Cerebellar cortex (tissue), 1 donor: ENCODE measurements around the gene MYO6.

Source experiments
- DNase-seq: peaks from one replicate; pipeline ENCODE4 v3.0.0-alpha.2; 2015; ENCODE audit warnings: low spot score

The MYO6 gene

DNA sequence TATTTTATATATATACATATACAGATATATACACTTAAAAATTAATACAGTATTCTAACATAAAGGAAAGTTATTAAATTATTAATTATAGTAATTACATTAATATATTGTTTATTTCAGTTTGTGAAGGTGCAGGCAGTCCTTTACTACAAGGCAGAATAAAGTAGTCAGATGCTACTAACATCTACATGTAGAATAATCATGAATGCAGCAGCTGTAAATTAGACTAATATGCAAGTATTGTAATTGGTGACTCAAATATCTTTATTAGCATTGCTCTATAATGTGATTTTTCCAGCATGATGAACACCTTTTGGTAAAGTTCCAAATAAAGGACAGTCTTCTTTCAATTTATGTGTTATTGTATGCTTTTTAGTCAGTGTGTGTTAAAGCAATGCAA, 17.3 kb downstream of the MYO6 start:
- DNase-seq: no peak

DNA sequence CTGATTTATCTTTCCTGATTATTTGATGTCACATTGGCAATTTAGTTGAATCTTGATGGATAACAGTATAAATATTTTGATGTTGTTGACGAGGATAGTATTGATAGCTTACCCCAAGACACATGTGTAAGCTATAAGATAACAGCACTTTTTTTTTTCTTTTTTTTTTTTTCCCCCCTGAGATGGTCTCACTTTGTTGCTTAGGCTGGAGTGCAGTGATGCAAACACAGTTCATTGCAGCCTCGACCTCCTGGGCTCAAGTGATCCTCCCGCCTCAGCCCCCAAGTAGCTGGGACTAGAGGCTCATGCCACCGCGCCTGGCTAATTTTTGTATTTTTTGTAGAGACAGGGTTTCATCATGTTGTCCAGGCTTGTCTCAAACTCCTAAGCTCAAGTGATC, 21.8 kb downstream of the MYO6 start:
- DNase-seq: no peak

DNA sequence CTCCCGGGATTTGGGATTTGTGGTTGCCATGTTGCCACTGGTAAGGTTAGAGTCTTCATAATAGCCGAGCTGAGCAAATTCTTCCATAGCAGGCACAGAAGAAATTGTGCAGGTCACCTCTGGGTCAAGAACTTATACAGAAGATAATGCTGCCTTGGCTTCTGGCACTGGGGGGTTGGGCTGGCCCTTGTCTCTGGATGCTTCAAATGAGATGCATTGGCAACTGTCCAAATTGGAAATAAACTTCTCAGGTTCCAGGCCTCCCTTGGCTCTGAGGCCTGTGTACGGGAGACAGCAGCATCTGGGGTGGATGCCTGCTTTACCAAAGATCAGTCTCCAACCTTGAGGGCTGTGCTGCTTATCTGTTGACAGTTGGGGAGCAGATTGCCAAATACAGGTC, 26.2 kb downstream of the MYO6 start:
- DNase-seq: peak; percentile 23

DNA sequence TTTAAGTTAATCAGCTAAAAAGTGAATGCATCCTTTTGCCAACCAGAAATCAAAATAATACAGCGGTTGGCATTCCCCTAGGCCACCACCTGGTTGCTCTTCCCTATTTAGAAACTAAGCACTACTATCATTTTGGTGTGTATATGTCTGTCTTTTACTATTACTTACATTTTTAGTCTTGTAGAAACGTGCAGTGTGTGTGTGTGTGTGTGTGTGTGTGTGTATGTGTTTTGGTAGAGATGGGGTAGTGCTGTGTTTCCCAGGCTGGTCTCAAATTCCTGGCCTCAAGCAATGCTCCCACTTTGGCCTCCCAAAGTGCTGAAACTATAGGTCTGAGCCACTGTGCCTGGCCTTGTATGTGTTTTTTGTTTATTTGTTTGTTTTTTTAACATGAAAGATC, 27.4 kb downstream of the MYO6 start:
- DNase-seq: no peak

DNA sequence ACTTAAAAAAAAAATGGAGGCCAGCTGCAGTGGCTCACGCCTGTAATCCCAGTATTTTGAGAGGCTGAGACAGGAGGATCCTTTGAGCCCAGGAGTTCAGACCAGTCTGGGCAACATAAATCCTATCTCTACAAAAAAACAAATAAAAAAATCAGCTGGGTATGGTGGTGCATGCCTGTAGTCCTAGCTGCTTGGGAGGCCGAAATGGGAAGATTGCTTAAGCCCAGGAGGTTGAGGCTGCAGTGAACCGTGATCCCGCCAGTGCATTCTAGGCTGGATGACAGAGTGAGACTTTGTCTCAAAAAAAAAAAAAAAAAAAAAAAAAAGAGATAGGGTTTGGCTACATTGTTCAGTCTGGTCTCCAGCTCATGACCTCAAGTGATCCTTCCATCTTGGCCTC, 29.7 kb downstream of the MYO6 start:
- DNase-seq: no peak

DNA sequence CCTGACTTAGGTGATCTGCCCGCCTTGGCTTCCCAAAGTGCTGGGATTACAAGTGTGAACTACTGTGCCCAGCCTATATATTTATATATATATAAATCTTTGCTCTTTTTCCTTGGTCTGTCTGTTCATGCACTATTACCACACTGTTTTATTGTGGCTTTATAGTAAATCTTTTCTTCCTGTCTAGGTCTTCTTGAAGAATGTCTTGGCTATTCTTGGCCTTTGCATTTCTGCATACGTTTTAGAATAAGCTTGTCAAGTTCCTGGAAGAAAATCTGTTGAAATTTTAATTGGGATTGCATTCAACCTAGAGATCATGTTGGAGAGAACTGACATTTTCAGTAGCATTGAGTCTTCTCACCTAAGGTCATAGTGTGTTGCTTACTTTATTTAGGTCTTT, 37.1 kb downstream of the MYO6 start:
- no peak for DNase-seq

DNA sequence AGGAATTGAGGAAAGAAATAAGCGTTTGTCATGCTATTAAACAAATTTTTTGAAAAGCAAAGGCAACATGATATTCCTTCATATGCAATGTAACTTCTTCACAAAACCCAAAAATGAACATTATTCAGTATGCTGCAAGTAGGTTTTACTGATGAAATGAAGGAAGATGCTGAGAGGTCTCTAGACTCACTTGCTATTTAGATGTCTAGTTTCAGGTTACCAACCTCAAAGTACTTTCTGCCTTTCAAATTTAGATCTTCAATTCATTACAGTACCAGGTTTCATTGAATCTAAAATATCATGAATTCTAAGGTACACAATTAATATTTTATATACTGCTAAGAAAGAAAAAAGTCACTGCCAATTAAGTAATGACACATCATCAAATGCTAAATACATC, 39.9 kb downstream of the MYO6 start:
- no peak for DNase-seq

DNA sequence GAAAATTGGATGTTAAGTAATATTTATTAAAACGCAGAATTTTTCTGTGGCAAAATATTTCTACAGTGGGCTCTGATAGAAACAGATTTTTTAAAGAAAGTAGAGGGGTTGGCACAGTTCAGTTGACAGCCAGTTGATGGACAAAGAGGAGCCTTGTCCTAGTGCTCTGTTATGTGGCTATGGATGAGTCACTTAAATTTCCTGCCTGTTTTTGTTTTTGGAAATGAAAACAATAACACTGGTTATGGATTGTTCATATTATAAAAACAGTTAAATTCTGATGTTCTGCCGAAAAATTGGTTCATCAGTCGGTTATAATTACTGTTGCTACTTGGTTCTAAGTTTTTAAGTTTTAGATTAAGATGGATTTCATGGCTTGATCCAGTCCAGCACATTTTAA, 42.8 kb downstream of the MYO6 start:
- DNase-seq: no peak

DNA sequence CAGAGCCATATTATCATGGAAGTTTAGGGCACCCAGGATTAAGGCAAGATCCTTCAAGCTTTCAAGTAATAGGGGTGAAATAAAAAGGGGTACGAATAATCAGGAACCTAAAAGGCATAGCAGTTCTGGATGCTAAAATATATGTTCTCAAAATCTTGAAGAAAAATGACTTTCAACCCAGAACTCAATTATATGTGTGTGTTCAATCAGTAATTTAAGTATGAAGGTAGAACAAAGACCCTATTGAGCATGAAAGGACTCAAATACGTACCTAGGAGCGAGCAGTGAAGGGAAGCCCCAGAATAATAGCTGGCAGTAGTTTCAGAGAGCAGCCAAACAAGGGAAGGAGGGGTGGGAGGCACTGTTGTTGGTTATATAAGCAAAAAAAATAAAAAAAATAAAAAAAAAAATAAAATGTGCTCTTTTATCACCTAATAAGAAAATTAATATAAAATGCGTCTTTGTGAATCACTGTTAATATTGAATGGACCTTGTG, 45.4 kb downstream of the MYO6 start:
- DNase-seq: no peak

DNA sequence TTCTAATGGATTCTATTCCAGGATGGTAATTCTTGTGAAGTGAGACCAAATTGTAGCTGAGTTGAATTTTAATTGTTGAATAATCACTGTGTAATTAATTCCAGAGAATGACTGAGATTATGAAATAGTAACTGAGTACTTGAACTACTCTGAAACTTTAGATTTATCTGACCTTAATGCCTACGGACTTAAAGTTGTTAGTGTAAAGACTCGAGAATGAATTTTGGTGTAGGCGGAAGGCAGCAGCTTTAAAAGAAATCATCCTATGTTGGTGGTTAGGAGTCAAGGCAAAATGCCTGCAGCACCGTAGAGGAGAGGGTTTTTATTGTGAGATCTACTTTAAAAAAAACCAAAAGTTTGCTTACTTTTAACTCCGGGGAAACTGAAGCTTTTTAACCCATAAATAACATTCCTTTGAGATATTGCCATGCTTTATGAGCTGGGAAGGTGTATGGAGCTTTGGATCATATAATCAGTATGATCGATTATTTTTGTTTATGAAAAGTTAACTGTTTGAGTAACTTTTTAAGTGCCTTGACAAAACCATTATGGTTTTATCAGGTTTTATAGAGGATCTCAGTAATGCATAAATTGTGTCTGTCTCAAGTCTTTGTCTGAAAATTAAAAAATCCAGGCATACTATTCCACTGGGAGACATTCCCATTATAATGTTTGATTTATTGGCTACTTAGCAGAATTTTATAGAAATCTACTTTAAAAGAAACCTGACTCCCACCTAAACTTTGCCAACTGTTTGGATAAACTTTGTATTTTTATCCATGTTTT, 46.1 kb downstream of the MYO6 start:
- DNase-seq: no peak

DNA sequence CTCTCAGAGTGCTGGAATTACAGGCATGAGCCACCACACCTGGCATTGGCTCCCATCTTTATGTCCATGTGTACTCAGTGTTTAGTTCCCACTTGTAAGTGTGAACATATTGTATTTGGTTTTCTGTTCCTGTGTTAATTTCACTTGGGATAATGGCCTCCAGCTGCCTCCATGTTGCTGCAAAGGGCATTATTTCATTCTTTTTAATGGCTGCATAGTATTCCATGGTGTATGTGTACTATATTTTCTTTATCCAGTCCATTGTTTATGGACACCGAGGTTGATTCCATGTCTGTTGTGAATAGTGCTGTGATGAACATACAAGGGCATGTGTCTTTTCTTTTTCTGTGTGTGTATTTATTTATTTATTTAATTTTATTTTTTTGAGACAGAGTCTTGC, 47.7 kb downstream of the MYO6 start:
- no peak for DNase-seq

DNA sequence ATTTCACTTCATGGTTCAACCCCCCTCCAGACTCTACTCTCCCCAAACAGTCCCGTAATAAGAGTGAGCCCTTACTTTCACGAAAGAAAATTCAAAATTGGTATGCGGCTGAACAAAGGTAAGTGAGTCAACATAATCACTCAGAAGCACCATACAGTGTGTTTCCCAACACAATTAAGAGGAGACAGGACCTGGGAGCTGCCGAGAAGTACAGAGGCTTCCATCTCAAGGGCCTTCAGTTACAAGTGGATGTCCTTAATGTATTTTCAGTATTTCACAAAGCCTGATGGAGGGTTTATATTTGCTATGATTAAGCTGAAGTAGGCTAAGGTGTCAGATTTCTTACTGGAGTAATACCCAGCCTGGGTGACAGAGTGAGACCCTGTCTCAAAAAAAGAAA, 51.1 kb downstream of the MYO6 start:
- DNase-seq: no peak

DNA sequence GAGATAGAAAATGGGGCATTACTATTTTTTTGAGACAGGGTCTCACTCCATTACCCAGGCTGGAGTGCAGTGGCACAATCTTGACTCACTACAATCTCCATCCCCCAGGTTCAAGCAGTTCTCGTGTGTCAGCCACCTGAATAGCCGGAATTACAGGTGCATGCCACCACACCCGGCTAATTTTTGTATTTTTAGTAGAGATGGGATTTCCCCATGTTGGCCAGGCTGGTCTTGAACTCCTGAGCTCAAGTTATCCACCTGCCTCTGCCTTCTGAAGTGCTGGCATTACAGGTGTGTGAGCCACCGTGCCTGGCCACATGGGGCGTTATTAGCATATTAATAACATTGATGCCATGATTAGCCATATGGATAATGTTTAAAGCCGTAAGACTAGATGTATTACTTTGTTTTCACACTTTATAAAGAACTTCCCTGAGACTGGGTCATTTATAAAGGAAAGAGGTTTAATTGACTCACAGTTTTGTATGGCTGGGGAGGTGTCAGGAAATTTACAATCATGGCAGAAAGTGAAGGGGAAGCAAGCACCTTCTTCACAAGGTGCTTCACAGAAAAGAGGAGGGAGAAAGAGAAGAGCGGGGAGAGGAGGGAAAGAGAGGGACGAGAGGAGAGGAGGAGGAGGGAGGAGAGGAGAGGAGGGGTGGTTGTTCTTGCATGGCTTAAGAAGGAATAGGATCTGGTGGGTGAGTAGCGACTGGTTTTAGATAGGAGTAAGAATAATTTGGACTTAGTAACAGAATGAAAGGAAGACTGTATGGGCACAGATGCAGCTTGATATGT, 51.9 kb downstream of the MYO6 start:
- DNase-seq: no peak

DNA sequence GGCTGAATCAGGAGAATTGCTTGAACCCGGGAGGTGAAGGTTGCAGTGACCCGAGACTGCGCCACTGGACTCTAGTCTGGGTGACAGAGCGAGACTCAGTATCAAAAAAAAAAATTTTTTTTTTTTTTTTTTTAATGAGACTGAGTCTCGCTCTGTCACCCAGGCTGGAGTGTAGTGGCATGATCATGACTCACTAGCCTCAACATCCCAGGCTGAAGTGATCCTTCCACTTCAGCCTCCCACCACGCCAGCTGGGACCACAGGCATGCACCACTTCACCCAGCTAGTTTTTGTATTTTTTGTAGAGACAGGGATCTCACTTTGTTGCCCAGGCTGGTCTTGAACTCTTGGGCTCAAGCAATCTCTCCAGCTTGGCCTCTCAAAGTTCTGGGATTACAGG, 53.3 kb downstream of the MYO6 start:
- no peak for DNase-seq

DNA sequence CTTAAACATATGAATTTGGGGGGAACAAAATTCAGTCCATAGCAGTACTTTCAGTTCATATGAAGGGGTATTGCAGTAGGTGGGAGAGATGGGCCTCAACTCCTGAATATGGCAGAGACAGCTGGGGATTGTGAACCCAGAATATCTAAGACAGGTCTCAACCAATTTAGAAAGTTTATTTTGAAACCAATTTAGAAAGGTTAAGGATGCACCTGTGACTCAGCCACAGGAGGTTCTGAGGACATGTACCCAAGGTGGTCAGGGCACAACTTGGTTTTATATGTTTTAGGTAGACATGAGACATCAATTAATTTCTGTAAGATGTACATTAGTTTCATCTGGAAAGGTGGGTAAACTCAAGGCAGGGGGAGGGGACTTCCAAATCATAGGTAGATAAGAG, 59.5 kb downstream of the MYO6 start:
- no peak for DNase-seq

DNA sequence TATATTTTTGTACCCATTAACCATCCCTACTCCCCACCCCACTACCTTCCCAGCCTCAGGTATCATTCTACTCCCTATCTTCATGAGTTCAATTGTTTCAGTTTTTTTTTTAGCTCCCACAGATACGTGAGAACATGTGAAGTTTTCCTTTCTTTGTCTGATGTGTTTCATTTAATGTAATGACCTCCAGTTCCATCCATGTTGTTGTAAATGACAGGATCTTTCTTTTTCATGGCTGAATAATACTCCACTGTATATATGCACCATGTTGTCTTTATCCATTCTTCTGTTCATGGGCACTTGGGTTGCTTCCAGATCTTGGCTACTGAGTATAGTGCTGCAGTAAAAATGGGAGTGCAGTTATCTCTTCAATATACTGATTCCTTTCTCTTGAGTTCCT, 63.5 kb downstream of the MYO6 start:
- no peak for DNase-seq

DNA sequence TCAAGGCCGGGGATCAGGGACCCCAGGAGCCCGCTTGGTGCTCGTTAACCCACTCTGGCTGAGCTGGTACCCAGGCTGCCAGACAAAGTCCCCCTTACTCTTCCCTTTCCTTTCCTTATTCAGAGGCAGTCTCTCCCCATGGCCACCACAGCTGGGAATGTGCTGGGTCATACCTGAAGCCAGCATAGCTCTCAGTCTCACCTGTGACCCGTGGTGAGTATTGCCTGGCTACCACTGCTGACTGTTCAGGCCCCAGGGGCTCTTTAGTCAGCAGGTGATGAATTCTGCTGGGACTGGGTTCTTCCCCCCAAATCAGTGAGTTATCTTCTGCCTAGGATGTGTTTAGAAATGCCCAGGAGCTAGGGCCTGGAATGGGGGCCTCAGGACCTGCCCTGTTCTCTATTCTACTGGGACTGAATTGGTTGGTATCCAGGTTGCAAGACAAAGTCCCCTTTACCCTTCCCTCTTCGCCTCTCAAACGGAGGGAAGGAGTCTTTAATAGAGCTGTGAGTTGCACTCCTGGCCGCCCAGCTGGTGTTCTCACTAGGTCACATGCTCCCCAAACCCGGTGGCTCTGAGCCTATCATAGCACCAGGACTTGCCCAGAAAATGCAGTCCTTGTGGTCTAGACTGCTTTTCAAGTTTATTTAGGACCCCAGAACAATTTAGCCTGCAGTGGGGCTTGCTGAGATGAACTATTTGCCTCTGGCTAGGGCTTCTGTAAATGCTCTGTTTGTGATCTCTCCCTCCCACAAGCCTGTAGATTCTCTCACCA, 64.6 kb downstream of the MYO6 start:
- no peak for DNase-seq

DNA sequence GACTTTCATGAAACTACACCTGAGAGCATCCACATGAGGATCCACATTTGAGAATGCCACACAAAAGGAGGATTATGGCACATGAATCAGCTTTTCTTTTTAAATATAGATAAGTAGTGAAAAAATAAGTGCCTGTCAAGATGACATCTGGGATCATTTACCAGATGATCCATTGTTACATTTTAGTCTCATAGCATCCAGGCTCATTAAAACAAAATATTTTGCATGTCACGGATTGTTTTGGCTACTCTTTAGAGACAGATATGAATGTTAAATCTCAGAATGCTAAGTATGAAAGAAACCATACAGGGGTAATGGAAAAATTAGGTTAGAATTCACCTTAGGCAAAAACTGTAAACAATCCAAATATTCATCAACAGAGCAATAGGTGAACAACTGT, 66.7 kb downstream of the MYO6 start:
- DNase-seq: no peak

DNA sequence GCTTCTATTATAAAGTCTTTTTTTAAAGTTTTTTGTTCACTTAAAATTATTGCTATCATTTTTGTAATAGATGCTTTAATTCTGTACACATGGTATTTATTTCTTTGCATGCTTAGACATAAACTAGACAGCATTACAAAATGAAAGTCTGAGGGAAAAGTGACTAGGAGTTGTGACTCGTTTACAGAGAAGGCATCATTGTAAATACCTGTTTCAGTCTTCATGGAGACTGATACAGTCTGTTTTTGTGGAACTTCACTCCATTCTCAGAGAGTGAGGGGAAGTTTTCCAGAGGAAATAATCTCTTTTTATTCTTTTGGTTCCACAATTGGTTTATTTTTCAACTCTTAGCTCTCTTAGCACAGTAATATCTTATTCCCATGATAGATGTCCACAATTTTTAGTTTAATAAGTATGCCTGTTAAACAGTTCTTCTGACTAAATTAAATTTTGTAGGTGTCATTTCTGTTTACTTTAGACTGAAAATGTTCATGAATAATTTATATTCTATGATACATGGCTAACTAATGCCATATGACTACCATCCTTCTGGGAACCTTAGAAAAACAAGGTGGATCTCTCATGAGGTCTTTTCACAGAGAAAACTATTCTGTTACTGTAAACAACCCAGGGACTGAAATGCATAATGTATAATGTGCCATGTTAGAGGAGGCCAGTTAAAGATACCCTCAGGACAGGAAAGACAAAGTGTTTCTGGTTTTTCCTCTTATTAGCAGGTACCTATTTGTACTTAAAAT, 69.2 kb downstream of the MYO6 start:
- DNase-seq: no peak

DNA sequence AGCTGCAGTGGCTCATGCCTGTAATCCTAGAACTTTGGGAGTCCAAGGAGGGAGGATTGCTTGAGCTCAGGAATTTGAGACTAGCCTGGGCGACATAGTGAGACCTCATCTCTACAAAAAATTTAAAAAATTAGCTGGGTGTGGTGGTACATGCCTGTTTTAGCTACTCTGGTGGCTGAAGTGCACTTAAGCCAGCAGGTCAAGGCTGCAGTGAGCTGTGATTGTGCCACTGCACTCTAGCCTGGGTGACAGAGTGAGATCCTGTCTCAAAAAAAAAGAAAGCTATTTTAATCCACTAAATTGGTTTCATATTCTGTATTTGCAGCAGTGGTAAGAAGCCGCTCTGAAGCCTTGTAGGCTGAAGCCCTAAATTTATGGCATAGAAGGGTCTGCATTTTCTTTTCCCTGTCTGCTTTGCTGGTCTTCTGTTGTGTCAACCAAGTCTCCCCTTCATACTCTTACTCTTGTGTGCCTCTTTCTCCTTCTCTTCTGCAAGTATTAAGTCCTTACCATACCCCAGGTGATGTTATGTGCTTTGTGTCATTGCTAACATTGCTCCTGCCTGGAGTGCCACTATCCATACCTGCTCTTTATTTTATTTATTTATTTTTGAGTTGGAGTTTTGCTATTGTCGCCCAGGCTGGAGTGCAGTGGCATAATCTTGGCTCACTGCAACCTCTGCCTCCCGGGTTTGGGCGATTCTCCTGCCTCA, 70.9 kb downstream of the MYO6 start:
- no peak for DNase-seq

DNA sequence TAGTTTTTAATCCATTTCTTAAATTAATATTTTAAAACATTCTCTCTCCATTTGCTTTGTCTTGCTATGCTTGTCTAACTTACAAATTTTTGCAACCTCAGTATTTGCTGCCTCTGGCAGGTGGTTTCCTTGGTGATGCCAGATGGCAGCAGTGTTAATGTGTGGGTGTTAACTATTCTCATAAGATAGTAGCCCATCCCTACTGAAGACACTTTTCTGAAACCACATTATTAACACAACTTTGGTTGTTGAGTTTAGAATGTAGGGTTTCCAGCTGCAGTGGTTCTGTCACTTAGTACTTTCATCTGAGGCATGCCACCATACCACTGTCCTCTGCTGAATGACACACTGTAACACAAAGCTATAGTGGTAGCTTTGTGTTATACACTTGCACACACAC, 75.1 kb downstream of the MYO6 start:
- no peak for DNase-seq
